ENCODE results near the gene EIF2B1.

Gene EIF2B1

GRCh38 chr12:123633379-123634141 lies at the start of gene EIF2B1, which contains the start of gene GTF2H3:
Gene EIF2B1 (minus strand): TSS chr12:123633686. CDS start chr12:123633557, 129 bp downstream.
Gene GTF2H3 (plus strand): TSS chr12:123633829. CDS start chr12:123633860, 31 bp downstream.
- DNase-seq: peak; percentile 97

- DNase-seq: peak; percentile 81
These were observed 48.1 kb upstream of the EIF2B1 start for GRCh38 chr12:123681605-123682004.

GRCh38 chr12:123678981-123679380 lies 45.5 kb upstream of the EIF2B1 start:
- no peak for DNase-seq

GRCh38 chr12:123676616-123677320 lies 43.3 kb upstream of the EIF2B1 start:
- no peak for DNase-seq

GRCh38 chr12:123675436-123675835 lies 42.0 kb upstream of the EIF2B1 start:
- DNase-seq: no peak

GRCh38 chr12:123671876-123672275 lies 38.4 kb upstream of the EIF2B1 start:
- no peak for DNase-seq

- peak; percentile 93 for DNase-seq
These were observed 37.6 kb upstream of the EIF2B1 start, which contains the start of gene TCTN2 for GRCh38 chr12:123670882-123671728. Gene TCTN2 (plus strand): TSS chr12:123671113. CDS start chr12:123671241, 128 bp downstream.

GRCh38 chr12:123667771-123668170 lies 34.3 kb upstream of the EIF2B1 start:
- no peak for DNase-seq

- DNase-seq: peak; percentile 92
These were observed 26.7 kb upstream of the EIF2B1 start for GRCh38 chr12:123659996-123660727.

GRCh38 chr12:123657211-123657610 lies 23.7 kb upstream of the EIF2B1 start:
- DNase-seq: no peak

GRCh38 chr12:123656392-123656791 lies 22.9 kb upstream of the EIF2B1 start:
- DNase-seq: no peak

- DNase-seq: no peak
These were observed 21.9 kb upstream of the EIF2B1 start for GRCh38 chr12:123655420-123655819.

- DNase-seq: no peak
These were observed 20.7 kb upstream of the EIF2B1 start for GRCh38 chr12:123654129-123654701.

- DNase-seq: no peak
These were observed 14.9 kb upstream of the EIF2B1 start for GRCh38 chr12:123648401-123648800.

GRCh38 chr12:123645878-123646277 lies 12.4 kb upstream of the EIF2B1 start:
- no peak for DNase-seq

- DNase-seq: no peak
These were observed 11.9 kb upstream of the EIF2B1 start for GRCh38 chr12:123645380-123645779.

GRCh38 chr12:123643911-123644310 lies 10.4 kb upstream of the EIF2B1 start:
- no peak for DNase-seq

- DNase-seq: no peak
These were observed 666 bp upstream of the EIF2B1 start for GRCh38 chr12:123634142-123634561.

GRCh38 chr12:123621619-123622530 lies 11.6 kb downstream of the EIF2B1 start:
- DNase-seq: no peak

- DNase-seq: no peak
These were observed 12.4 kb downstream of the EIF2B1 start for GRCh38 chr12:123621101-123621500.

- DNase-seq: no peak
These were observed 15.9 kb downstream of the EIF2B1 start for GRCh38 chr12:123617580-123617979.

Measured in suppressor macrophage treated with lipopolysaccharide for 4 hours (primary cell).